K562 (cell line): Measurements from ENCODE around the gene MIR17HG.

Experiments
- BACH1 ChIP-seq: fragments of 200-800 bp; sonication (Bioruptor generic); IDR thresholded peaks from 2 replicates; pipeline ENCODE4 v1.6.1; 2016; ENCODE audit warnings: missing genetic modification characterization, missing compliant biosample characterization
- CEBPB ChIP-seq: fragments of 450-650 bp; IDR thresholded peaks from 2 replicates; pipeline ENCODE4 v1.6.1; 2016; ENCODE audit warnings: missing genetic modification characterization, missing compliant biosample characterization
- COPS2 ChIP-seq: fragments of 450-650 bp; conservative IDR thresholded peaks from 2 replicates; pipeline ENCODE4 v1.6.1; 2016; ENCODE audit warnings: mild to moderate bottlenecking, moderate library complexity
- CREB1 ChIP-seq, 2 experiments: sonication (generic) in 1 of 2; formaldehyde crosslinking in 1 of 2; IDR thresholded peaks; 2 replicates each; pipeline versions ENCODE4 v1.6.1 to v1.8.0; 2012 to 2022; ENCODE audit warnings: inconsistent platforms in 1 of 2, mild to moderate bottlenecking in 1 of 2, missing genetic modification reagents in 1 of 2, moderate library complexity in 1 of 2
- EP300 ChIP-seq: IDR thresholded peaks from 2 replicates; pipeline ENCODE4 v1.6.1; 2012; ENCODE audit warnings: low read length, improper control_type of control experiment
- GABPA ChIP-seq: fragments of 200-800 bp; sonication (Bioruptor generic); conservative IDR thresholded peaks from 2 replicates; pipeline ENCODE4 v1.6.1; 2016; ENCODE audit warnings: low read depth, missing genetic modification characterization, missing compliant biosample characterization
- HOXB6 ChIP-seq: fragments of 250-450 bp; sonication (Bioruptor Pico); IDR thresholded peaks from 2 replicates; pipeline ENCODE4 v1.5.1; 2022; ENCODE audit warnings: mild to moderate bottlenecking, borderline replicate concordance
- MEF2A ChIP-seq: IDR thresholded peaks from 2 replicates; pipeline ENCODE4 v1.6.1; 2011; ENCODE audit warnings: low read depth, mild to moderate bottlenecking, low read length, moderate library complexity; ENCODE audit not compliant: control insufficient read depth
- NFRKB ChIP-seq: fragments of 450-650 bp; IDR thresholded peaks from 2 replicates; pipeline ENCODE4 v1.6.1; 2016; ENCODE audit warnings: low read depth
- PCBP2 ChIP-seq: fragments of 200-400 bp; formaldehyde crosslinking; IDR thresholded peaks from 2 replicates; pipeline ENCODE4 v1.6.1; 2018; ENCODE audit warnings: low read length, low read depth, mild to moderate bottlenecking, moderate library complexity; ENCODE audit not compliant: poor library complexity, severe bottlenecking
- SMAD3 ChIP-seq: fragments of 450-650 bp; formaldehyde crosslinking; conservative IDR thresholded peaks from 2 replicates; pipeline ENCODE4 v1.4.0; 2020; ENCODE audit warnings: mild to moderate bottlenecking
- ZBTB1 ChIP-seq: sonication (generic); formaldehyde crosslinking; IDR thresholded peaks from 2 replicates; pipeline ENCODE4 v1.8.1; 2023; ENCODE audit warnings: missing genetic modification reagents, low read depth, mild to moderate bottlenecking, borderline replicate concordance
- TF ChIP-seq, protein P1 (sequence below), 3 experiments: IDR thresholded peaks in 2 of 3; conservative IDR thresholded peaks in 1 of 3; 2 replicates each; pipeline ENCODE4 v1.5.1; 2011 to 2012; ENCODE audit warnings: low read length in 3 of 3, mild to moderate bottlenecking in 3 of 3, control low read depth in 2 of 3, improper control_type of control experiment in 1 of 3, inconsistent platforms in 1 of 3, low read depth in 1 of 3, mixed read lengths in 1 of 3, moderate library complexity in 1 of 3; ENCODE audit not compliant: insufficient read depth in 2 of 3
- TF ChIP-seq, protein P2 (sequence below): fragments of 200-600 bp; sonication (generic); IDR thresholded peaks from one replicate; pipeline ENCODE4 v1.6.1; 2012; ENCODE audit warnings: mild to moderate bottlenecking, low read depth, low read length, inconsistent platforms

DNA sequence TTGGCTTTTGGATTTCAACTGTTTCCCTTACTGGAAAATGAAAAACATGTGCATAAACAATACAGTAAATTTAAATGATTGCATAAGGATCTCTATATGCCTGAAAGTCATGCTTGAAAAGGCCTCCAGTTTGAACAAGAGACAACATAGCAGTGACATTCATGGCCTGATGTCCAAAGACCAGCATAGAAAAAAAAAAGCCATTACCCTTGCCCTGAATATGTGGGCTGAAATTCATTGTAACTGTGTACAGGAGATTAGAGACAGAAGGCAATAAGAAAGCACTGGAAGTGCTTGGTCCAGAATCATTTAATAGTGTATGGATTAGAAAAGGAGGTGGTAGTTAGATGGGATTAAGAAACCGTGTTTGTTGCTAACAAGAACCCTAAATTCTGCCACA, 15.4 kb downstream of the MIR17HG start:
- TF ChIP-seq CREB1 (IDR thresholded peaks at IDR 0.05), result no peak
- no peak for TF ChIP-seq CREB1 (CRISPR knock-in tag; IDR thresholded peaks at IDR 0.05)
- TF ChIP-seq NFRKB, result no peak
- TF ChIP-seq COPS2, result no peak
- no peak for TF ChIP-seq HOXB6
- no peak for TF ChIP-seq EP300
- TF ChIP-seq, protein P1, sequence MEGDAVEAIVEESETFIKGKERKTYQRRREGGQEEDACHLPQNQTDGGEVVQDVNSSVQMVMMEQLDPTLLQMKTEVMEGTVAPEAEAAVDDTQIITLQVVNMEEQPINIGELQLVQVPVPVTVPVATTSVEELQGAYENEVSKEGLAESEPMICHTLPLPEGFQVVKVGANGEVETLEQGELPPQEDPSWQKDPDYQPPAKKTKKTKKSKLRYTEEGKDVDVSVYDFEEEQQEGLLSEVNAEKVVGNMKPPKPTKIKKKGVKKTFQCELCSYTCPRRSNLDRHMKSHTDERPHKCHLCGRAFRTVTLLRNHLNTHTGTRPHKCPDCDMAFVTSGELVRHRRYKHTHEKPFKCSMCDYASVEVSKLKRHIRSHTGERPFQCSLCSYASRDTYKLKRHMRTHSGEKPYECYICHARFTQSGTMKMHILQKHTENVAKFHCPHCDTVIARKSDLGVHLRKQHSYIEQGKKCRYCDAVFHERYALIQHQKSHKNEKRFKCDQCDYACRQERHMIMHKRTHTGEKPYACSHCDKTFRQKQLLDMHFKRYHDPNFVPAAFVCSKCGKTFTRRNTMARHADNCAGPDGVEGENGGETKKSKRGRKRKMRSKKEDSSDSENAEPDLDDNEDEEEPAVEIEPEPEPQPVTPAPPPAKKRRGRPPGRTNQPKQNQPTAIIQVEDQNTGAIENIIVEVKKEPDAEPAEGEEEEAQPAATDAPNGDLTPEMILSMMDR (IDR thresholded peaks at IDR 0.05 in 2 of 3, conservative IDR thresholded peaks at IDR 0.05 in 1 of 3; ENCODE audit: insufficient read depth in 2 of 3, low read depth in 1 of 3, low read length in 3 of 3), result no peak
- no peak for TF ChIP-seq CEBPB (tag)
- TF ChIP-seq MEF2A, result no peak
- TF ChIP-seq BACH1, result no peak
- no peak for TF ChIP-seq PCBP2
- TF ChIP-seq ZBTB1, result no peak
- TF ChIP-seq, protein P2, sequence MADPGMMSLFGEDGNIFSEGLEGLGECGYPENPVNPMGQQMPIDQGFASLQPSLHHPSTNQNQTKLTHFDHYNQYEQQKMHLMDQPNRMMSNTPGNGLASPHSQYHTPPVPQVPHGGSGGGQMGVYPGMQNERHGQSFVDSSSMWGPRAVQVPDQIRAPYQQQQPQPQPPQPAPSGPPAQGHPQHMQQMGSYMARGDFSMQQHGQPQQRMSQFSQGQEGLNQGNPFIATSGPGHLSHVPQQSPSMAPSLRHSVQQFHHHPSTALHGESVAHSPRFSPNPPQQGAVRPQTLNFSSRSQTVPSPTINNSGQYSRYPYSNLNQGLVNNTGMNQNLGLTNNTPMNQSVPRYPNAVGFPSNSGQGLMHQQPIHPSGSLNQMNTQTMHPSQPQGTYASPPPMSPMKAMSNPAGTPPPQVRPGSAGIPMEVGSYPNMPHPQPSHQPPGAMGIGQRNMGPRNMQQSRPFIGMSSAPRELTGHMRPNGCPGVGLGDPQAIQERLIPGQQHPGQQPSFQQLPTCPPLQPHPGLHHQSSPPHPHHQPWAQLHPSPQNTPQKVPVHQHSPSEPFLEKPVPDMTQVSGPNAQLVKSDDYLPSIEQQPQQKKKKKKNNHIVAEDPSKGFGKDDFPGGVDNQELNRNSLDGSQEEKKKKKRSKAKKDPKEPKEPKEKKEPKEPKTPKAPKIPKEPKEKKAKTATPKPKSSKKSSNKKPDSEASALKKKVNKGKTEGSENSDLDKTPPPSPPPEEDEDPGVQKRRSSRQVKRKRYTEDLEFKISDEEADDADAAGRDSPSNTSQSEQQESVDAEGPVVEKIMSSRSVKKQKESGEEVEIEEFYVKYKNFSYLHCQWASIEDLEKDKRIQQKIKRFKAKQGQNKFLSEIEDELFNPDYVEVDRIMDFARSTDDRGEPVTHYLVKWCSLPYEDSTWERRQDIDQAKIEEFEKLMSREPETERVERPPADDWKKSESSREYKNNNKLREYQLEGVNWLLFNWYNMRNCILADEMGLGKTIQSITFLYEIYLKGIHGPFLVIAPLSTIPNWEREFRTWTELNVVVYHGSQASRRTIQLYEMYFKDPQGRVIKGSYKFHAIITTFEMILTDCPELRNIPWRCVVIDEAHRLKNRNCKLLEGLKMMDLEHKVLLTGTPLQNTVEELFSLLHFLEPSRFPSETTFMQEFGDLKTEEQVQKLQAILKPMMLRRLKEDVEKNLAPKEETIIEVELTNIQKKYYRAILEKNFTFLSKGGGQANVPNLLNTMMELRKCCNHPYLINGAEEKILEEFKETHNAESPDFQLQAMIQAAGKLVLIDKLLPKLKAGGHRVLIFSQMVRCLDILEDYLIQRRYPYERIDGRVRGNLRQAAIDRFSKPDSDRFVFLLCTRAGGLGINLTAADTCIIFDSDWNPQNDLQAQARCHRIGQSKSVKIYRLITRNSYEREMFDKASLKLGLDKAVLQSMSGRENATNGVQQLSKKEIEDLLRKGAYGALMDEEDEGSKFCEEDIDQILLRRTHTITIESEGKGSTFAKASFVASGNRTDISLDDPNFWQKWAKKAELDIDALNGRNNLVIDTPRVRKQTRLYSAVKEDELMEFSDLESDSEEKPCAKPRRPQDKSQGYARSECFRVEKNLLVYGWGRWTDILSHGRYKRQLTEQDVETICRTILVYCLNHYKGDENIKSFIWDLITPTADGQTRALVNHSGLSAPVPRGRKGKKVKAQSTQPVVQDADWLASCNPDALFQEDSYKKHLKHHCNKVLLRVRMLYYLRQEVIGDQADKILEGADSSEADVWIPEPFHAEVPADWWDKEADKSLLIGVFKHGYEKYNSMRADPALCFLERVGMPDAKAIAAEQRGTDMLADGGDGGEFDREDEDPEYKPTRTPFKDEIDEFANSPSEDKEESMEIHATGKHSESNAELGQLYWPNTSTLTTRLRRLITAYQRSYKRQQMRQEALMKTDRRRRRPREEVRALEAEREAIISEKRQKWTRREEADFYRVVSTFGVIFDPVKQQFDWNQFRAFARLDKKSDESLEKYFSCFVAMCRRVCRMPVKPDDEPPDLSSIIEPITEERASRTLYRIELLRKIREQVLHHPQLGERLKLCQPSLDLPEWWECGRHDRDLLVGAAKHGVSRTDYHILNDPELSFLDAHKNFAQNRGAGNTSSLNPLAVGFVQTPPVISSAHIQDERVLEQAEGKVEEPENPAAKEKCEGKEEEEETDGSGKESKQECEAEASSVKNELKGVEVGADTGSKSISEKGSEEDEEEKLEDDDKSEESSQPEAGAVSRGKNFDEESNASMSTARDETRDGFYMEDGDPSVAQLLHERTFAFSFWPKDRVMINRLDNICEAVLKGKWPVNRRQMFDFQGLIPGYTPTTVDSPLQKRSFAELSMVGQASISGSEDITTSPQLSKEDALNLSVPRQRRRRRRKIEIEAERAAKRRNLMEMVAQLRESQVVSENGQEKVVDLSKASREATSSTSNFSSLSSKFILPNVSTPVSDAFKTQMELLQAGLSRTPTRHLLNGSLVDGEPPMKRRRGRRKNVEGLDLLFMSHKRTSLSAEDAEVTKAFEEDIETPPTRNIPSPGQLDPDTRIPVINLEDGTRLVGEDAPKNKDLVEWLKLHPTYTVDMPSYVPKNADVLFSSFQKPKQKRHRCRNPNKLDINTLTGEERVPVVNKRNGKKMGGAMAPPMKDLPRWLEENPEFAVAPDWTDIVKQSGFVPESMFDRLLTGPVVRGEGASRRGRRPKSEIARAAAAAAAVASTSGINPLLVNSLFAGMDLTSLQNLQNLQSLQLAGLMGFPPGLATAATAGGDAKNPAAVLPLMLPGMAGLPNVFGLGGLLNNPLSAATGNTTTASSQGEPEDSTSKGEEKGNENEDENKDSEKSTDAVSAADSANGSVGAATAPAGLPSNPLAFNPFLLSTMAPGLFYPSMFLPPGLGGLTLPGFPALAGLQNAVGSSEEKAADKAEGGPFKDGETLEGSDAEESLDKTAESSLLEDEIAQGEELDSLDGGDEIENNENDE, result no peak
- no peak for TF ChIP-seq GABPA (tag)
- TF ChIP-seq SMAD3, result no peak
